Subcutaneous adipose tissue (tissue), 4 donors: ENCODE measurements around the gene ECM1. TPM values are rescaled to one million over a fixed set of nuclear protein-coding genes. Genes with fewer than 3 reads are reported as not detected.

Source experiments
- CTCF ChIP-seq: fragments of 450-650 bp; IDR thresholded peaks from one replicate; pipeline ENCODE4 v1.5.1; 2016; ENCODE audit warnings: low read depth, mild to moderate bottlenecking, control low read depth, antibody characterized with exemption, moderate library complexity
- total RNA-seq, 4 donors: library from RNA; depleted of rRNA; stranded (reverse); fragments of >200 nt; gene quantifications; one replicate each; pipeline ENCODE4 v1.1.0, GENCODE V29; 2016

The ECM1 gene
- total RNA-seq, 4 donors from 2014 or later = 12.1 to 53.2 (median 29.5) TPM

DNA sequence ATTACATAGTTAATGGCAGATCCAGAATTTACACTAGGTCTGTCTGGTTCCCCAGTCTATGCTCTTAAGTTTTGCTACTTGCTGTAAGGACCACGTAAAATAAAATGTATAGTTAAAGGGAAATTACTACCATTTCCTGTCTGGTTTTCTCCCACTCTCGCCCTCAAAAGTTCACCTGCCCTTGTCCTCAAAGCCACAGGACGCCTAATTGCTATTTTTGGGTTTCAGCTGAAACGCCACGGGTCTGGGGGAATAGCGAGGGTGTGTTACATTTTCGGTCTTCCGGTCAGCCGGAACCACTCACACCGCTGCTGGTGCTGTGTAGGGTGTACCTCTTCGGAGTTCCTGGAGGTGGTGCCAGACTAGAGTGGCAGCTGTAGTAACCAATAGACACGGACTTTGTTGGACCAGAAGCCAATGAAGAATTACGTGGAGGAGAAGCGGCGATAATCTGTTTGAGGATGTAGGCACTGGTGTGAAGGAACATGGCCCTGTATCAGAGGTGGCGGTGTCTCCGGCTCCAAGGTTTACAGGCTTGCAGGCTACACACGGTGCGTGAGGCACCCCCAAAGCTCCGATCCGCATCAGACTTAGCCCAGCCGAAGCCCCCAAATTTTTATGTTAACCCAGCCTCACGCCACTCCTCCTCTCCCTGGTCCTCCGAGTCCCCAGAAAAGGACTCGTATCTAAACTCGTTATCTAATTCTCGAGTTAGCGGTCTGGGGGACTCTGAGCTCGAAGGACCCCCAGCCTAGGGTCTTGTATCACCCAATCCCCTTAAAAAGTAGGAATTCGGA, 20.7 kb upstream of the ECM1 start, which contains the start of gene TARS2:
TSS of gene TARS2 (plus strand) at position 454 of the 797 bp plus-strand sequence. CDS start at position 486, 32 bp downstream.
- no peak for TF ChIP-seq CTCF

DNA sequence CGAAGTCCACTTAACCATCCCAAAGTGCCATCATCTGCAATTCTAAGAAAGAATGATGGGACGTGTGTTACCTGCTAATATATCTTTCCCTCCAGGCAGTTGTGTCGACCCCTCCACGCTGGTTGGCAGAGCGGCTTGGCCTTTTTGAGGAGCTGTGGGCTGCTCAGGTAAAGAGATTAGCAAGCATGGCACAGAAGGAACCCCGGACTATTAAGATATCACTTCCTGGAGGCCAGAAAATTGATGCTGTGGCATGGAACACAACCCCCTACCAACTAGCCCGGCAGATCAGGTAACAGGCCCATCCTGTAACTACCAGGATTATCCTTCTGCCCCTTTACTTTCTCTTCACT, 20.2 kb upstream of the ECM1 start:
- TF ChIP-seq CTCF = no peak

DNA sequence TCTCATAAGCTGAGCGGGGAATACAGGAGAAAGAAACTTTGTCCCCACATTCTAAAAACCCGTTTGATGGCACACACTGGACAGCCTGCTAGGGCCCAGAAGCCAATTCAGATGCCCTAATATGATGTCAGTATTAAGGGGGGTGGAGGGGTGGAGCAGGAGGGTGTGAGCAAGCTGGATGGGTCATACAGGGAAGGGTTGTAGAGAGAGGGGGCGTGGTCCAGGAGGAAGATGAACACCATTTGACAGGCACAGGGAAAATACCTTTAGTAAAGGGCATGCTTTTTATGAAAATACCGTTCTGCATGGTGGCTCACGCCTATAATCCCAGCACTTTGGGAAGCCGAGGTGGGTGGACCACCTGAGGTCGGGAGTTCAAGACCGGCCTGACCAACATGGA, 14.7 kb upstream of the ECM1 start:
- TF ChIP-seq CTCF = no peak

DNA sequence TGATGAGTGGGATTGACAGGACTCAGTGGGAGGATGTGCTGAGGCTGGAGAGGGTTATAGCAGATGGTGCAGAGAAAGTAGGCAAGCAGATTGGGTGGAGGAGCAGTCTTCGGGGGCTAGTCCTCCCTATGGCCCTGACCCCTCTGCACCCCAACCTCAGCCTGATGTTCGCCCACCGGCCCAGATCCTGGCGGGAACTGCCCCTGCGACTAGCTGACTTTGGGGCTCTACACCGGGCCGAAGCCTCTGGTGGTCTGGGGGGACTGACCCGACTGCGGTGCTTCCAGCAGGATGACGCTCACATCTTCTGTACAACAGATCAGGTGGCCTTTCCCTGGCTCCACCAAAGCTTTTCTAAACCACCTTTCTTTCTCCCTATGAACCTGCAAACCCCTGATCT, 9.6 kb upstream of the ECM1 start:
- TF ChIP-seq CTCF = no peak

- no peak for TF ChIP-seq CTCF
These were observed 2.5 kb upstream of the ECM1 start for GRCh38 chr1:150505431-150505830.

DNA sequence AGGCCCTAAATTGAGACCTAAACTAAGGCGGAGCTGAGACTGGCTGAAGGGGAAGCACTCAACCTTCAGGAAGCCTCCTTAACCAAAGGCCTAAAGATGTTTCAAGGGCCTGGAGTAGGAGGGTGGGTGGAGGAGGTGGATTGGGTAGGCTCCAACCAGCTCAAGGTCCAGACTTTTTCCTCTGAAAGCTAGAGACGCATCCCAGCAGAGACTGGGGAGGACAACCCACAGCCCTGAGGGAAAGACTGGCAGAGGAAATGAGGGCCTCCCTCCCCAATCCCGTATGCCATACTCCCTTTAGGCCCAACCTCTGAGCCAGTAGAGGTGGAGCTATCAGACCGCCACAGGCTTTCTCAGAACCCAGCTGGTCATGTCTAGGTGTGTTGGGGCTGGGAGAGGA, 1.1 kb downstream of the ECM1 start:
- TF ChIP-seq CTCF = no peak

GRCh38 chr1:150511551-150511950, 3.6 kb downstream of the ECM1 start:
- TF ChIP-seq CTCF = no peak
